Cardiac septum (tissue), 1 donor: ENCODE measurements around the gene RBBP6. TPM values are rescaled to one million over a fixed set of nuclear protein-coding genes. Genes with fewer than 3 reads are reported as not detected.
"Not testable (repeated sequence)": the region's sequence is repeated elsewhere in the genome, so short reads cannot be mapped to it uniquely, and the experiment has no call there.

Experiments
- DNase-seq: peaks from one replicate; pipeline ENCODE4 v3.0.0-alpha.2; 2020; ENCODE audit warnings: low spot score
- intact Hi-C: fragments of 100-400 bp; cut with DNase I; formaldehyde crosslinking; loops from one replicate; pipeline ENCODE4 v1.14.0; 2022
- long read RNA-seq: library from polyadenylated mRNA; unstranded; transcript quantifications from one replicate; pipeline ENCODE4 v2.0.0, GENCODE V29; 2021
- total RNA-seq: library from RNA; stranded (reverse); fragmentation: NEBNext Ultra II Directional; extraction: Animal tissue kit (Norgen Biotek cat#: 25700); gene quantifications from one replicate; pipeline ENCODE4 v1.2.1, GENCODE V29; 2021
- donor health status: DM: no; HTN: no; CAD: no.

RBBP6 gene, protein sequence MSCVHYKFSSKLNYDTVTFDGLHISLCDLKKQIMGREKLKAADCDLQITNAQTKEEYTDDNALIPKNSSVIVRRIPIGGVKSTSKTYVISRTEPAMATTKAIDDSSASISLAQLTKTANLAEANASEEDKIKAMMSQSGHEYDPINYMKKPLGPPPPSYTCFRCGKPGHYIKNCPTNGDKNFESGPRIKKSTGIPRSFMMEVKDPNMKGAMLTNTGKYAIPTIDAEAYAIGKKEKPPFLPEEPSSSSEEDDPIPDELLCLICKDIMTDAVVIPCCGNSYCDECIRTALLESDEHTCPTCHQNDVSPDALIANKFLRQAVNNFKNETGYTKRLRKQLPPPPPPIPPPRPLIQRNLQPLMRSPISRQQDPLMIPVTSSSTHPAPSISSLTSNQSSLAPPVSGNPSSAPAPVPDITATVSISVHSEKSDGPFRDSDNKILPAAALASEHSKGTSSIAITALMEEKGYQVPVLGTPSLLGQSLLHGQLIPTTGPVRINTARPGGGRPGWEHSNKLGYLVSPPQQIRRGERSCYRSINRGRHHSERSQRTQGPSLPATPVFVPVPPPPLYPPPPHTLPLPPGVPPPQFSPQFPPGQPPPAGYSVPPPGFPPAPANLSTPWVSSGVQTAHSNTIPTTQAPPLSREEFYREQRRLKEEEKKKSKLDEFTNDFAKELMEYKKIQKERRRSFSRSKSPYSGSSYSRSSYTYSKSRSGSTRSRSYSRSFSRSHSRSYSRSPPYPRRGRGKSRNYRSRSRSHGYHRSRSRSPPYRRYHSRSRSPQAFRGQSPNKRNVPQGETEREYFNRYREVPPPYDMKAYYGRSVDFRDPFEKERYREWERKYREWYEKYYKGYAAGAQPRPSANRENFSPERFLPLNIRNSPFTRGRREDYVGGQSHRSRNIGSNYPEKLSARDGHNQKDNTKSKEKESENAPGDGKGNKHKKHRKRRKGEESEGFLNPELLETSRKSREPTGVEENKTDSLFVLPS (N-terminal part only)
- 34.7 TPM for total RNA-seq
- long read RNA-seq, transcript RBBP6-204 (3 exons, 854 nt), result major isoform, 12 of 35 reads
- long read RNA-seq, partial matches to known transcripts, result 15 of 35 reads
- long read RNA-seq, other reads (novel, unspliced or antisense), result 8 of 35 reads

DNA sequence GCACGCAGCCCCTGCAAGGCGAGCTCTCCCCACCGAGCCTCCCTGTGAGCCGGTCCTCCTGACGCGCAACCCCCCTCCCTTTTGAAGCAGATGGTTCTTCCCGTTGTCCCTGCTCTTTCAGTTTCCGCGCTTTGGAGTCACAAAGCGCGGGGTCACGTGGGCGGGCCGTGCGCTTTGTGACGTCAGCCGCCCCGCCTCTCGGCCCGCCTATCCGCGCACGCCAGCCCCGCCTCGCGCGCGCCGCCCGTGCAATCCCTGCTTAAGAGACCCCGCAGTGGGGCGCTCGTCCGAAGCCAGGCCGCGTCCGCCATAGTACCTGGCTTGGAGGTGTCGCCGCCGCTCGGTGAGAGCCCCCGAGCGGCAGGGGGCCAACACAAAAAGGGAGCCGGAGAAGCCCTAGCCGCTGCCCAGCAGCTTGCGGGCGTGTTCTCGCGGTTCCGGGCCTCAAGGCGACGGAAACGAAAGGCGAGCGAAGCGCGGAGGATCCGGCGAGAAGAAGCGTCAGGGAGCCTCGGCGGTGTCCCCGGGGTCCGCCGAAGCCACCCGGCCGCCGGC lies at the start of gene RBBP6:
RBBP6 (plus strand) TSS at position 272 of the 555 bp plus-strand sequence. CDS start 1,061 bp downstream, outside the sequence.
- DNase-seq, result peak; percentile 97
- intact Hi-C loops, result no loop called here

DNA sequence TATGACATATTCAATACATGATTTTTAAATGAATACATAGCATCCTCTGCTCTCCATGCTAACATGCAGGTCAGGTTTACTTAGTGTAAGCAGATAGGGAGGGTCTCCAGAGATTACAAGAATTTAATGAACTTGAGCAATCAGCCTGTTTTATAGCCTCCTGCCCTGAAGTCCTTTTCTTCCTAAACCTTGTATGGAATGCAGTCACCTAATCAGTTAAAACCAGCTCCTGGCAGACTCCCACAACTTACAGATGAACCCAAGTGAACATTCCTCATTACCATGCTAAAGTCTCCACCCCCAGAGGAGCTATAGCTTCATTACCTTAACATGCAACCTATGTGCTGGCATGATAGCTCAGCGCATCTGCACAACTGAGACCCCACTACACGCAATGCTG lies 48.5 kb upstream of the RBBP6 start:
- intact Hi-C loops, result no loop called here
- no peak for DNase-seq

DNA sequence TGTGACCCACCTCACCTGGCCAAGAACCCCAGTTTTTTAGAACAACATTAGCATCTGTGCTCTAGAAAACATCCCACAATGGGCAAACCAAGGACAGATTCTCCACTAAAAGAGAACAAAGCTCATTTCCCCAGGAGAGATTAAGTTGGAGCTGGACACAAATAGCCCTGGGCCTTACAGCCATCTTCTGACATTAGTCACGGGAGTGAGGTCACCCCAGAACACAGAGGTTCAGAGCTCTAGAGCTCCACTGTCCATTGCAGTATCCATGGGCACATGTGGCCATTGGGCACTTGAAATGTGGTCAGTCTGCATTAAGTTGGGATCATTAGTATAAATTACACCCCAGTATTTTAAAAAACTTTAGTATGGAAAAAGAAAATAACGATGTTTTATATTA lies 47.6 kb upstream of the RBBP6 start:
- intact Hi-C loops, result no loop called here
- no peak for DNase-seq

DNA sequence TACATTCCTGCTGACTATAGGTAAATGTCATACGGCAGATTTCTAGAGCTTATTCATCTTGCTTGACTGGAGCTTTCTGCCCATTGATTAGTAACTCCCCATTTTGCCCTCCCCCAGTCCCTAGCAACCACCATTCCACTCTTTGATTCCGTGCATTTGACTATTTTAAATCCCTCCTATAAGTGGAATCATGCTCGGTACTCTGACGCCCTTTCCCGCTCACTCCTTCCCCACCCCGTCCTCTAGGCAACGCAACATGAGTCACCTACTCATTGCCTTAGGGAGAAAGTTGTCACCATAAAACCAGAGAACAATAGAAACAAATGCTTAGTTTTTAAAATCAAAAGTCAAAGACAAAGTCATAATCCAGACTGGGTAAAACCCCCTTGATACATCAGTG lies 45.5 kb upstream of the RBBP6 start:
- DNase-seq, result no peak
- intact Hi-C loops, result no loop called here

DNA sequence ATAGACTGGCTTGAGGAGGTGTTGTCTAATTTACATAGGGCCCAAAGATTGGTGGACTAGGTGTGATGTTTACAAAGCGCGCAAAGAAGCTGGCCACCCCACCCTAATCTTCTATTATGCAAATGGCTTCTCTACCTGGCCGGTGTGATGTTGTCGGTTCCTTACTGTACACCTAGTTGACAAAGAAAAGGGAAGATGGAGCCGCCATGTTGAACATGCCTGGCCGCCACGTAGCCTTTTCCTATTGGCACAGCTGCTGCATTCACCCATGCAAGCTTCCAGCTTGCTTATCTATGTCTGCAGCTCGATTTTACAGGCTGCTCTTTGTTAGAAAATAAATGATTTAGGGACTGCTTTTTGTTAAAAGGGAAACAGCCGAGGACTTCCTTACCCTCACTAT lies 44.2 kb upstream of the RBBP6 start:
- intact Hi-C loops, DNase-seq: not testable (repeated sequence)

DNA sequence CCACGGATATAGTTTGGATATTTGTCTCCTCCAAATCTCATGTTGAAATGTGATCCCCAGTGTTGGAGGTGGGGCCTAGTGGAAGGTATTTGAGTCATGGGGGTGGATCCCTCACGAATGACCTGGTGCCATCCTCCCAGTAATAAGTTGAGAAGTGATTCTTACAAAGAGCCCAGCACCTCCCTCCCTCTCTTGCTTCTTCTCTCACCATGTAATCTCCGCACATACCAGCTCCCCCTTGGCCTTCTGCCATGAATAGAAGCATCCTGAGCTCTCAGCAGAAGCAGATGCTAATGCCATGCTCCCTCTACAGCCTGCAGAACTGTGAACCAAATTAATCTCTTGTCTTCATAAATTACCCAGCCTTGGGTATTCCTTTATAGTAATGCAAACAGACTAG lies 41.9 kb upstream of the RBBP6 start:
- no peak for DNase-seq
- intact Hi-C loops, result no loop called here

DNA sequence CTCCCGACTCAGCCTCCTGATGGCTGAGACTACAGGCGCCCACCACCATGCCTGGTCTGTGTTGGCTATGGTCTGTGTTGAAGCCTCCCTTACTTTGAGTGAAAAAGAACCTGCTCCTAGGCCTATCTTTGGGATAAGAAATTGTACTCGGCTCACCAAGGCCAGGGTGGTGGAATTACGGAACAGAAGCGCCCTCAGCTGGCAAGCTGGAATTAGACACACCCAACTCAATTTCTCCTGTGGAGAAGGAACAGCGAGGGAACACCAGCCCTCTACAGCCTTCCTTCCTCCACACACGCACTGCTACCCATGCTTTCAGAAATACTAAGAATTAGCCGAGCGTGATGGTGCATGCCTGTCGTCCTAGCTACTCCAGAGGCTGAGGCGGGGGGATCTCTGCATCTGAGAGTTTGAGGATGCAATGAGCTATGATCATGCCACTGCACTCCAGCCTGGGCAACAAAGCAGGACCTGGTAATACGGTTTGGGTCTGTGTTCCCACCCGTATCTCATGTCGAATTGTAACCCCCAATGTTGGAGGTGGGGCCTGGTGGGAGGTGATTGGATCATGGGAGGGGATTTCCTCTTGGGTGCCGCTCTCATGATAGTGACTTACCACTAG lies 40.1 kb upstream of the RBBP6 start:
- intact Hi-C loops, result loop anchor here (2.0 kb wide), 1 partner anchor 457 kb away; no protein-coding TSS in a partner anchor
- no peak for DNase-seq

DNA sequence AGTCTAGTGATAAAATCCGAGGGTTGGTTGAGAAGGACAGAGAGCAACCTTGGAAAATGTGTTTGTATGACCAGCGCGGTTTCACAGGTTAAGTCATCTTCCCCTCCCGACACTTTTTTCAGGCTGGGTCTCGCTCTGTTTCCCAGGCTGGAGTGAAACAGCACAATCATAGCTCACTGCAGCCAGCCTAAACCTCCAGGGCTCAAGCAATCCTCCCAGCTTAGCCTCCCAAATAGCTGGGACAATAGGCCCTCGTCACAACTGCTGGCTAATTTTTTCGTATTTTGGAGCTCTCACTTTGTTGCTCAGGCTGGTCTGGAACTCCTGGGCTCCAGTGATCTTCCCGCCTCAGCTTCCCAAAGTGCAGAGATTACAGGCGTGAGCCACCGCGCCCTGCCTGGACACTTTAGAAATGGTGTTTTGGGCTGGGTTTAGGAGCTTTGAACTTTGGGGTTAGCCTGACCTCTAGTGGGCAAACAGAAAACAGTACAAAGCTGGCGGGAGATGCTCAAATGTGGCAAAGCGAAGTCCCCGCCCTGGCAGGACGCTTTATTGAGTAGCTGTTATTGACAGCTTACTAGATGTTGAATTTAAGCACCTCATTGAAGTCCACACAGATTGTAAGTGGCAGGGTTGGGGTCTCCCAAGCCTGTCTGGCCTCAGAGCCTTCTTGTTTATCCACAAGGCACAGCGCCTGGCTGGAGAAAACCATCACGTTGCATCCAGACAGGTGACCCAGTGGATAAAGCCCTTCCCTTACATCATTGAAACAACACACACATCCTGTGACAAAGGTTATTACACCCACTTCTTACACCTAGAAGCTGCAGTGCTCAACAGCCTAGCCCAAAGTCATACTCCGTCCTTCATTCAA lies 34.7 kb upstream of the RBBP6 start:
- intact Hi-C loops, result no loop called here
- no peak for DNase-seq

DNA sequence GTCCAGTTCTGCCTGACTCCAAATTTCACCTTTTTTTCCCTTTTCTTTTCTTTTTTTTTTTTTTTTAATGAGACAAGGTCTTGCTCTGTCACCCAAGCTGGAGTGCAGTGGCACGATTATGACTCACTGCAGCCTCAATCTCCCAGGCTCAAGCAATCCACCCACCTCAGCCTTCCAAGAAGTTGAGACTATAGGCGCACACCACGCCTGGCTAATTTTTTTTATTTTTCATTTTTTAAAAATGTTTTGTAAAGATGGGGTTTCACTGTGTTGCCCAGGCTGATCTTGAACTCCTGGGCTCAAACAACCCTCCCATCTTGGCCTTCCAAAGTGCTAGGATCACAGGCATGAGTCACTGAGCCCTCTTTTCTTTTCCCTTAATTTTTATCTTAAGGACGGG lies 33.4 kb upstream of the RBBP6 start:
- no peak for DNase-seq
- intact Hi-C loops, result no loop called here

DNA sequence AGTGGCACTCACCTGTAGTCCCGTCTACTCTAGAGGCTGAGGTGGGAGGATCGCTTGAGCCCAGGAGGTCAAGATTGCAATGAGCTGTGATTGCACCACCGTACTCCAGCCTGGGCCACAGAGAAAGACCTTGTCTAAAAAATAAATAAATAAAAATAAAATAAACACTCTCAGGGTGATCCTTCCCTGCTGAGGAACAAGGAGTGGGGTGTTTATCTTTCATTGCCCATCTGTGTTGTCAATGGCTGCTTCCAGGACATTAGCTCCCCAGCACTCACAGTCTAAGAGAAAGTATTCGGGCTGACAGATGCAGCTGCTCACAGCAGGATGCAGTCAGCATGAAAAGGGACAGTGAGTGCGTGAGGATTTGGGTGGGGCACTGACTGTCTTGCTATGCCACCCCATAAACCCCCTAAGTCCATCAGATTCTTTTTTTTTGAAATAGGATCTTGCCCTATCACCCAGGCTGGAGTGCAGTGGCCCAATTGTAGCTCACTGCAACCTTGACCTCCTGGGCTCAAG lies 31.3 kb upstream of the RBBP6 start:
- no peak for DNase-seq
- intact Hi-C loops, result no loop called here

DNA sequence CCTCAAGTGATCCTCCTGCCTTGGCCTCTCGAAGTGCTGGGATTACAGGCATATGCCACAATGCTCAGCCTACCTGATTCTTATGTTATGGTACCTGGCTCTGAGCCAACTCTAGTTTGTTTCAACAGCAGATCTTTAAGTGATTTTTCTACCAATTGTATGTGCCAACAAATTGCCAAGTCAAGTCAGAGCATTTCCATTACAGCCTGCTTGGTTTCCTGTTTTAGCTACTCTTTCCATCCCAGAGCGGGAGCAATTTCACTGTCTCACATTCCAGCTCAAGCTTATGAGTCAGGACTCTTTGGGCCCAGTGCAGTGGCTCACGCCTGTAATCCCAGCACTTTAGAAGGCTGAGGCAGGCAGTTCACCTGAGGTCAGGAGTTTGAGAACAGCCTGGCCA lies 30.8 kb upstream of the RBBP6 start:
- DNase-seq, result no peak
- intact Hi-C loops, result no loop called here

DNA sequence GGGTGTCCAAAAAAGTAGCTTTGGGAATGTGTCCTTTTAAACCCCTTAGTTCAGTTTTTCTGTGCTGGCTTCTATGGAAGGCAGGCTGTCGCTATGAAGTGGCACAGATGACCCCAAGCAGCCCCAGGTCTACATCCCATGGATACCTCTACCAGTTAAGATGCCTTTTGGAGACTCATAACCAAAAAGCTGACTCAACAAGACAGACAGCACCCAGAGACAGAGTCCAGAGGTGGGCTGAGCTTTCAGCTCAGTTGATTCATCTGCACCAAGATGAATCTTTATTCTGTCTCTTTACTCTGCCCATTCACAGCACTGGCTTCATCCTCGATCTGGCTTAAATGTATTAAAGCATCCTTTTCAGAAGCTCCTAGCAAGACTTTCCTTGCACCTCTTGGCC lies 29.8 kb upstream of the RBBP6 start:
- intact Hi-C loops, result no loop called here
- DNase-seq, result no peak

DNA sequence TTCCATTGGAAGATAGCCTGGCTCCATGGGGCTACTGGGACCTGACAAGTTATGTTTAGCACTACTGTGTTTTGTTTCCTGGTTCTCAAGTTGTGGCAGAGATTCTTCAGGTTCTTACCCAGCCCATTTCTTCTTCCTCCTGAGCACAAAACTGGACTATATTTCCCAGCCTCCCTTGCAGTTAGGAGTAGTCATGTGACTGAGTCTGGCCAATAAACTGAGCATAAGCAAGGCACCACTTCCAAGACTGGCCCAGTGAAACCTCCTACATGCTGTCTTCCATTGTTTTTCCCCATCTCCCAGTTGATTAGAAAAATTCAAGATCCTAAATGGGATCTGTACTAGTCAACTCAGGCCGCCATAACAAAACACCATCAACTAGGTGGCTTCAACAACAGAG lies 28.2 kb upstream of the RBBP6 start:
- no peak for DNase-seq
- intact Hi-C loops, result no loop called here

DNA sequence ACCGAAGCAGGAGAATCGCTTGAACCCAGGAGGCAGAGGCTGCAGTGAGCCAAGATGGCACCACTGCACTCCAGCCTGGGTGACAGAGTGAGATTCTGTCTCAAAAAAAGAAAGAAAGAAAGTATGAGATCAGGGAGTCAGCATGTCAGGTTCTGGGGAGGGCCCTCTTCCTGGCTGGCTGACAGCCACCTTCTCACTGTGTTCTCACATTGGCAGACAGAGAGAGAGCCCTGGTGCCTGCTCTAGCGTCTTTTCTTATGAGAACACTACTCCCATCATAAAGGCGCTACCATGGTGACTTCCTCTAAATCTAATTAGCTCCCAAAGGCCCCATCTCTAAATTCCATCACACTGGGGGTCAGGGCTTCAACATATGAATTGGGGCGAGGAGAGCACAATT lies 27.6 kb upstream of the RBBP6 start:
- no peak for DNase-seq
- intact Hi-C loops, result no loop called here

DNA sequence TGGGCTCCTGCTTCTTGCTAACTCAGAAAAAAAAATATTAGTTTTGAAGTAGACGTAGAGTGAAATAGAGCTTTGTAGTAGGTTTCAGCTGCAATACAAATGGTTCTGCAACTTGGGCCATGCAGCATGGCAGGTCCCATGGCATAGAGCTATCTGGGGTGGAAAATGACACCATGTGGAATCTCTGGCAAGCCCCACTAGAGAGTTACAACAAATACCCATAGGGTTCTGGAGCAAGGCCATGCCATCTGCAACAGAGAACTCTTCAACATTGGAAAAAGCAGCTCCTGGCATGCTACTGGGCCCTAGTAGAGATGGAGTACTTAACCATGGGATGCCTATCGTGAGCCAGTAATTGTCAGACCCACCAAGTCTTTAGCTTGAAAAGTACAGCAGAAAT lies 25.3 kb upstream of the RBBP6 start:
- DNase-seq, result no peak
- intact Hi-C loops, result no loop called here

DNA sequence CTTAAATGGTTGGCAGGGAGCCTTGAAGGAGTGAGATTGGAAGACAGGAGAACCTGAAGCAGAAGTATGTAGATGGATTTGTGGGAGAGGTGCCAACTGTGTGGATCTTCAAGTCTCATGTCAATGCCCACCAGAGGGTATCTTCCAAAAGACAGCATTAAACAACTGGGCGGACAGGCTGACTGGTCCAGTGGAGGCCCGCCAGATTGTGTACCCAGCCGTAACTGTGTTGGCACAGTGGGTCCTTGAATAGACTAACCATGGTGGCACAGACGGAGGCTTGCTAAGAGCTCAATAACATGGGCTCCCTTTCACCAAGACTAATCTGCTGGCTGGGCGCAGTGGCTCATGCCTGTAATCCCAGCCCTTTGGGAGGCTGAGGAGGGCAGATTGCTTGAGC lies 24.2 kb upstream of the RBBP6 start:
- DNase-seq, result no peak
- intact Hi-C loops, result no loop called here

DNA sequence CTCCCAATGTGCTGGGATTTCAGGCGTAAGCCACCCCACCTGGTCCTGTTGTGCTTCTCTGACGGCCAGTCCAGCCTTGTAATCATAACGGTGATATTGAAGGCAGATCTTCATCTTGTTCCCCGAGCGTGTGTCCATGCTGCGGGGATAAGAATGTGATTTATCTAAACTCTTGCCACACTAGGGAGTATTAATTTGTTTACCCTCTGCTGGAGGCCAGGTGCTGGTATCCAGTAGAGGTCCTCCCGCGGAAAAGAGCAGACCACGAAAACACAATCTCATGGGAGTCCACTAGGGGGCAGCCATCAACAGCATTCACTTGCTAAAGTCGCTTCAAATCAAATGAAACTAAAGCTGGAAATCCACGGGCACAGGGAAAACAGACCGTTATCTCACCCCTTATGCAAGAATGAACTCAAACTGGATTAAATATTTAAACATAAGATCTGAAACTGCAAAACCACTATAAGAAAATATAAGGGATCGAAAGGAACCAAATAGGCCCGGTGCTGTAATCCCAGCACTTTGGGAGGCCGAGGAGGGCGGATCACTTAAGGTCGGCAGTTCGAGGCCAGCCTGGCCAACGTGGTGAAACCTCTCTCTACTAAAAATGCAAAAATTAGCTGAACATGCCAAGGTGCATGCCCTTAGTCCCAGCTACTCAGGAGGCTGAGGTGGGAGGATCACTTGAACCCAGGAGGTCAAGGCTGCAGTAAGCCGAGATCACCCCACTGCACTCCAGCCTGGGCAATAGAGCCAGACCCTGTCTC lies 22.3 kb upstream of the RBBP6 start:
- peak; percentile 81 for DNase-seq
- intact Hi-C loops, result no loop called here

DNA sequence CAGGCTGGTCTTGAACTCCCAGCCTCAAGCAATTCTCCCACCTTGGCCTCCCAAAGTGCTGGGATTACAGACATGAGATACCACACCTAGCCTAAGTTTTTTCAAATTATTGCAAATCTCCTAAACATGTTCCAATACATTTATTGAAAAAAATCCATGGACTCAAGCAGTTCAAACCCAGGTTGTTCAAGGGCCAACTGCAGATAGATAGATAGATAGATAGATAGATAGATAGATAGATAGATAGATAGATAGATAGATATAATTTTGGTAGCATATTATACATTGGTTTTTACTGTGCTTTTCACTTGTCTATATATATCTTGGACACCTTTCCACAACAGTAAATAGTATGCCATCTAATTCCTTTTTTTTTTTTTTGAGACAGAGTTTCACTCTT lies 20.9 kb upstream of the RBBP6 start:
- intact Hi-C loops, result no loop called here
- no peak for DNase-seq
